ENCODE measurements around the gene SIT1. TPM values are rescaled to one million over a fixed set of nuclear protein-coding genes. Genes with fewer than 3 reads are reported as not detected.

The SIT1 gene
- total RNA-seq, 1 donor from 2014 or later: 2.5 TPM

GRCh38 chr9:35666045-35666444, 15.3 kb upstream of the SIT1 start:
- intact Hi-C loops (cut with DNase I): no loop called here
- no peaks in the 10 kb centered on the region for H3K27me3 ChIP-seq
- H3K9me3 ChIP-seq: no peaks in the 10 kb centered on the region
- no peak overlapping the region for H3K27ac ChIP-seq
- TF ChIP-seq POLR2AphosphoS5 (IDR thresholded peaks at IDR 0.05; ENCODE audit: insufficient read depth in 1 of 2, low read depth in 1 of 2) (no peak), POLR2A (IDR thresholded peaks at IDR 0.05) (no peak)
- no peaks in the 10 kb centered on the region for H3K36me3 ChIP-seq
- H3K4me3 ChIP-seq: no peak overlapping the region
- H3K4me1 ChIP-seq: peaks cover 18% of the 10 kb centered on the region
- DNase-seq (ENCODE audit: extremely low spot score in 2 of 2): no peak

- peaks cover 0 to 5% of the 10 kb centered on the region in 2 donors for H3K36me3 ChIP-seq
- peak overlapping the region; percentile 52 to 61 for H3K4me3 ChIP-seq
- TF ChIP-seq POLR2A (IDR thresholded peaks at IDR 0.05) (no peak), CTCF (IDR thresholded peaks at IDR 0.05) (no peak), POLR2AphosphoS5 (IDR thresholded peaks at IDR 0.05; ENCODE audit: insufficient read depth in 1 of 2, low read depth in 1 of 2) (no peak)
- peak overlapping the region; percentile 67 for H3K27ac ChIP-seq
- H3K9me3 ChIP-seq: no peaks in the 10 kb centered on the region
- DNase-seq (ENCODE audit: extremely low spot score in 2 of 2): no peak
- intact Hi-C loops (cut with DNase I): no loop called here
- H3K4me1 ChIP-seq: peaks cover 18% of the 10 kb centered on the region
- no peaks in the 10 kb centered on the region for H3K27me3 ChIP-seq
Measured at GRCh38 chr9:35665471-35665818, 14.7 kb upstream of the SIT1 start.

GRCh38 chr9:35664531-35665470, 14.1 kb upstream of the SIT1 start, which contains the start of gene ARHGEF39:
Gene ARHGEF39 (minus strand): TSS chr9:35665195. CDS start chr9:35665169, 26 bp downstream.
- peak within 1 kb of the TSS; percentile 67 for H3K27ac ChIP-seq
- DNase-seq (ENCODE audit: extremely low spot score in 2 of 2): no peak
- intact Hi-C loops (cut with DNase I): no loop called here
- H3K4me1 ChIP-seq: peaks cover 25% of the 10 kb centered on the region
- H3K36me3 ChIP-seq: peaks cover 0 to 11% of the 10 kb centered on the region in 2 donors
- H3K27me3 ChIP-seq: no peaks in the 10 kb centered on the region
- peak within 1 kb of the TSS; percentile 52 to 61 for H3K4me3 ChIP-seq
- TF ChIP-seq POLR2AphosphoS5 (IDR thresholded peaks at IDR 0.05; ENCODE audit: insufficient read depth in 1 of 2, low read depth in 1 of 2) (peak; percentile 40 to 60), POLR2A (IDR thresholded peaks at IDR 0.05) (no peak), CTCF (IDR thresholded peaks at IDR 0.05) (no peak)
- H3K9me3 ChIP-seq: no peaks in the 10 kb centered on the region

DNA sequence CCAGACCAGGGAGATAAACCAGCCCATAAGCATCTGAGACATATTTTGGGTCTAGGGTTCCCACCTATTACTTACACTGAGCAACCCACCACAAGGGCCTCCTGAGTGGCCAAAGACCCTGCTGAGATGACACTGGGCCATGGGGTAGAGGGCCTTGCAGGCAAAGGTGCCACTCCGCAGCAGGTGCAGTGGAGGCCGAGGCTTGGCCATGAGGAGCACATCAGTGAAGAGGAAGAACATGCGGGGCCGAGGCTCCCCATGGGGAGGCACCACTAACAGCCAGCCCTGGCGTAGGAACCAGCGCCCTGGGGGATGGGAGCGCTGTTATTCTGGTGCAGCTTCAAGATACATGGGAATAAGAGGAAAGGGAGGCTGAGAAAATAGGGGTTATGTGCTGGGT, 11.7 kb upstream of the SIT1 start:
- DNase-seq (ENCODE audit: extremely low spot score in 2 of 2): no peak
- peaks cover 0 to 11% of the 10 kb centered on the region in 2 donors for H3K36me3 ChIP-seq

More for the DNA sequence above, 11.7 kb upstream of the SIT1 start:
- Histone ChIP-seq H3K9me3 (no peaks in the 10 kb centered on the region), H3K27me3 (no peaks in the 10 kb centered on the region), H3K4me3 (no peak overlapping the region), H3K4me1 (peaks cover 36% of the 10 kb centered on the region), H3K27ac (peak overlapping the region; percentile 96)
- intact Hi-C loops (cut with DNase I): no loop called here
- TF ChIP-seq POLR2AphosphoS5 (IDR thresholded peaks at IDR 0.05; ENCODE audit: insufficient read depth in 1 of 2, low read depth in 1 of 2) (no peak), CTCF (IDR thresholded peaks at IDR 0.05) (no peak), POLR2A (IDR thresholded peaks at IDR 0.05) (no peak)
